HG02759 (cell line): ENCODE results near the gene PIGU.
"Not testable (repeated sequence)": the region's sequence is repeated elsewhere in the genome, so short reads cannot be mapped to it uniquely, and the experiment has no call there.

ENCODE experiments used
- ATAC-seq: cut with Tn5 transposase; IDR thresholded peaks from one replicate; pipeline ENCODE4 v1.9.1; 2021; ENCODE audit warnings: mild to moderate bottlenecking, moderate library complexity; ENCODE audit not compliant: unreplicated experiment

The PIGU gene

DNA sequence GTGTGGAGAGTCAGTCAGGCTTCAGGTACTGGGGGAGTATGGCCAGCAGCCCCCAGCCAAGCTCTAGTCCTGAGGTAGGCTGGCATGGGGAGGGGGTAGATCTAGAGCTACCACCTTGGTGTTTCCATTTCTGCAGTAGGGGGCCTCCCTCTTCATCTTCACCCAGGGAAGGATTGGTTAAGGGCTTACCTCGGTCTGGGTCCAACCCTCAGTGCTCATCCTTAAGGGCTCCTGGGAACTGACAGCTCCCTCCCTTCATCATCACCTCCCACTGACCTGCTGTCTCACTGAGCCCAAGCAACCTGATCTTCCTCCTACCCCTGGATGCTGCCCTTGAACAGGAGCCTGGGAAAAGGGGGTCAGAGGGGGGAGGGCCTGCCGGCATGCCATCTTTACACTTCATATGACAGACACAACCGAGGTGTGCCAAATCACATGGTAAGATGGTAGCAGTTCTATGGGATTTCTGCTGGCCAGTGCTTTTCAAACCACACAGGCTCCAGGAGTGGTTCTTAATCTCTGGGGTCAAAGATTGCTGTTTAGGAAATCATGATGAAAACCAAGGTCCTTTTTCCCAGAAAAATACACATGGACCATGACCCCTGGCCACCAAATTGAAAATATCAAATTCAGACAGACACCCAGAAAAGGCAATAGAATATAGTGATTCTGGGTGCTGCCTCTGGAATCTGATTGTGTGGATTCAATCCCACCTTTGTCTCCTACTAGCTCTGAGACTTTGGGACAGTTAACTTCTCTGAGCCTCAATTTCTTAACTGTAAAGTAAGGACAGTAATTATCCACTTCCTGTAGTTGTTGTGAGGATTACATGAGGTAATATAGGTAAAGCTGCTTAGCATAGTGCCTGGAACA lies 30.3 kb upstream of the PIGU start:
- ATAC-seq = no peak

DNA sequence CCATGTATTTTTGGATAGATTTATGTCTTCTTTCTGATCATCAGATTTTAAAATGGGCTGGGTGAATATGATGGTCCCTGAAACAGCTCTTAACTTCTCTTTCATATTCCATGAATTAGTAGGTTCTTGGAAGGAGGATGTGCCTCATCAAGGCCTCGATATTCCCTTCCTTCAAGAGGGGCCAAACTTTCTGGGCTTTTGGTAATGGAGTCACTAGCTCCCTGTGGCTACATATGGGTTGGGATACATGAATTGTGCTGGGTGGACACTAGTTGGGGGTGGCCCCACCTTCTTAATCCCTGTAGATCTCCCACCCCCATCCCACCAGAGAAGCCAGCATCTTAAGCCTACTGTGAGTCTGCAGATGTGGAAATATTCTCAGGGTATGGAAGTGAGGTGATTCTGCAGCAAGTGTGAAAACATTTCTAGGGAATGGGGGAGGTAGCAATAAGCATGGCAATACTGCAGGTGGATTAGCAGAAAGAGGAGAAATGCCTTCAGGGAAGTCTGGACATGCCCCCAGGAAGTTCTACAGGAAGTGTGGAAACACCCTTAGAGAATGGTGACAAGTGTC lies 29.5 kb upstream of the PIGU start:
- ATAC-seq = no peak

DNA sequence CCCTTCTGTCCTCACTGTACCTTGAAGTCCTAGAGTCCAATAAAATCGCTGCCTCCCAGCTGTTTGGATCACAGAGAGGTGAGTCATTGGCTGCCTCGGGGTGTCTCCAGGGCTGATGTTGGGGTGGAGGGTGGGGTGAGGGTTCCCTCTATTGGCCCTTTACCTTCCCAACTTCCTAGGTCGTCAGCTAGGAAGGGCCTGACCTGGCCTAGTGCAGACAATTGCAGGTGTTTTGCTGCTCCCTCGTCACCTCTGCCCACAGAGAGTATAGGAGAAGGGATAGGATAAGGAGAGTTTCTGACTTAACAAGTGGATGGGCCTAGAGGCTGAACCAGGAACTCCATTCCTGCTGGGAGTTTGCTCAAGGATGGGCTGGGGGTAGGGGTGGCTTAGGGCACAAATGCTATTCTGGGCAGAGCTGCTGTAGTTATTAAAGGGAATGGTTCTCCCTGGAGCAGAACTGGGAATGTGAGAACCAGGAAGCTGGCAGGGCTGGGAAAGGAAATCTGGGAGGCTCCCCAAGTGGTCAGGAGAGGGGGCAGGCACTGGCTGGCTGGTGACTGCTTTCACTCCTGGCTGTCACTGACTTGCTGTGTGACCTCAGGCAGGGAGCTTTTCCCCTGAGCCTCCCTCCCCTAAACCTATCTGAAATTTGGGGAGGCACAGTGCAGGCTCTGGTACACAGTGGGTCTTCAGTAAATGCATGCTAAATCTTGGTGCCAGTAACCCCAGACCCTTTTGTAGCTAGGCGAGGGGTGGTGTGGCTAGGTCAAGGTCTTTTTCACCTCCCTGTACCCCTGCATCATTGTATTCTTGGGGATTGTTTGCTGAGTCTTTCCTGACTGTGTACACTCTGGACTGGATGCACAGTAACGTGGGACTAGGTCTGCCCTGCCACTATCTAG lies 28.8 kb upstream of the PIGU start:
- ATAC-seq = no peak

DNA sequence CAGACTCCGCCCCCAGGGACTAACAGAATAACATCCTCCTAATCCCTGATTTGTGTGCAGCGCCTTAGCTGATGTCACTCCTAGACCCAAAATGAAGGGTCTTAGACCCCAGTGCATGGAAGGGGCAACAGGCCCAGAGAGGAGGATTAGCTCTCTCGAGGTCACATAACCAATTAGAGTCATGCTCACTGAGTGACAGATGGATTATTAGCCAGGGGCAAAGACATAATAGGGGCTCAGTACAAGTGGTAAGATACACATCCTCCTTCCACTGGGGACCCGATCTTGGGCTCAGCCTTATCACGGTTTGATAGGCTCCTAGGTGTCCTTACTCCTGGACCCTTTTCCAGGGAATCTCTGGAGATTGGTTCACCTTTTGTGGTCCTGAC lies 28.1 kb upstream of the PIGU start:
- ATAC-seq = no peak

DNA sequence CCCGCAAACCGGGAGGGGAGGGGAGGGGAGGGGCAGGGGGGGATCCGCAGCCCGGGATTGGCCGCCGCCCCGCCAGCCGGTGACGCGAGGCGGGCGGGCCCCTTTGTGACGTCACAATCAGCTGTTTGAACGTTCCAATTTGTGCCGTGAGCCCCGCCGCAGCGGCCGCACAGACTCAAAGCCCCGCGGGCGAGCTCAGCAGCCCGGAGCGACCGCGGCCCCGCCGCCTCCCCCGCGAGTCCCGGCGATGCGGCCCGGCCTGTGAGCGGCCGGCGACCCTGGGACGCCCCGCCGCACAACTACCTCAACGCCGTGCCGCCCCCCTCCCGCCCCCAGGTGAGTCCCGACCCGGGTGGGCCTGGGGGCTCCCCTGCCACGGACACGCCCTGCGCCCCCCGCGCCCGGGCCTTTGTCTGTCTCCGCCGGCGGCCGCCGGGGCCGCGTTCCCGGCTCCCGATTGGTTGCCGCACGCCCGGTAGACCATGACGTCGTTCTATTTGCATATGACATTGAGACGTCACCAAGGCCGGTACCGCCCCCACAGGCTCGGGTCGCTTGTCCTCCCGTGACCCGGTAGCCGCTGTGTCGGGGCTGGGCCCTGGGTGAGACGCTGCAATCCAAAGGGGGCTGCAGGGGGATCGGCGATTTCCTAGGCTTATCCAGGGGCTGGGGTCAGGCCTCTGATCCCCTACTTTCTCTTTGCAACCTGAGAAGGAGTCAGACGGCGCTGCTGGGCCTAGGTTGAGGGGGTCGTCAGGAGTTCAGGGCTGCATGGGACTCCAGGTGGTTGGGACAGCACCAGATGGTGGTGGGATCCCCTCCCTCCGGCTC lies 27.5 kb upstream of the PIGU start, which contains the start of gene TP53INP2:
TSS of gene TP53INP2 (plus strand) at position 168 of the 831 bp plus-strand sequence. CDS start 4,396 bp downstream, outside the sequence.
- peak; percentile 59 for ATAC-seq

DNA sequence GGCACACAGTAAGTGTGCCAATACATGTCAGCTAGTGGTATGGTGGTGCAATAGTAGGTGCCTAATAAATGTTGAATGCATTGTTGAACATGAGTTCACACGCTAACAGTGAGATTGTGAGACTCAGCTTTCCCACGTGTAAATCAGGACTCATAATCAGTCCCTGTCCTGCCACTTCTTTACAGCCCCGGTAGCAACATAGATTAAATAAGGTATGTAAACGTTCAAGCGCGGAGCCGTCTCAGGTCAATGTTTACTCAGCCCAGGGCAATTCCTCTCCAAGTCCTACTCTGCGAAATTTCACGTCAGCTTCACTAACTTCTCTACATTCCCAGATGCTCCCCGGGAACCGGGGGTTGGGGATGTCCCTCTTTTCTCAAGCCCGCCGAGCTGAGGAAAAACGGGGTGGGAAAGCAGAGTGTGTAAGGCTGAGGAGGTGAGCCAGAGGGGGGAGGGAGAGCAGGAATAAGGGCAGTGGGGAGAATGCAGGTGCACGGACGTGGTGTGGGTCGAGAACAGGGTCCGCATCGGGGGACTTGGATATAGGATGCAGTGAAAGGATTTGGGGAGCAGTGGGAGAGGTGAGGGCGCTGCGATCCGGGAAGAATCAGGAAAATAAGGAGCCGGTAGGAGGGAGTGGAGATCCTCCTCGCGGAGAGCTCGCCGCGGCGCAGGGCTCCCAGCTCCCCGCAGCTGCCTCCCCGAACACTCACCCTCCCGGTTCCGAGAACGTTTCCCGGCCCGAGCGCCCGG lies 26.7 kb upstream of the PIGU start:
- ATAC-seq = no peak

DNA sequence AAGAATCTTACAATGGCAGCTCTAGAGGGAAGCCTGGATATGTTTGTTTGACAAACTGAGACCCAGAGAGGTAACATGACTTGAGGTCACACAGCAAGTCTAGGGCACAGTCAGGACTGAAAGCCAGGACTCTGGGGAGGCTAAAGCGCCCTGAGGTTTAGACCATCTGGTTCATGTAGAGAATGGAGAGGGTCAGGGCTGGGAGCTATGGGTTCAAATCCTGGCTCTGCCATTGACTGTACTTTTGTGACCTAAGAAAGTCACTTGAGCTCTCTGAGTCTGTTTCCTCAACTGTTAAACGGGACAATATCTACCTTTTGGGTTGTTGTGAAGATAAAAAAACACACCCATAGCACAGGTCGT lies 26.1 kb upstream of the PIGU start:
- no peak for ATAC-seq

DNA sequence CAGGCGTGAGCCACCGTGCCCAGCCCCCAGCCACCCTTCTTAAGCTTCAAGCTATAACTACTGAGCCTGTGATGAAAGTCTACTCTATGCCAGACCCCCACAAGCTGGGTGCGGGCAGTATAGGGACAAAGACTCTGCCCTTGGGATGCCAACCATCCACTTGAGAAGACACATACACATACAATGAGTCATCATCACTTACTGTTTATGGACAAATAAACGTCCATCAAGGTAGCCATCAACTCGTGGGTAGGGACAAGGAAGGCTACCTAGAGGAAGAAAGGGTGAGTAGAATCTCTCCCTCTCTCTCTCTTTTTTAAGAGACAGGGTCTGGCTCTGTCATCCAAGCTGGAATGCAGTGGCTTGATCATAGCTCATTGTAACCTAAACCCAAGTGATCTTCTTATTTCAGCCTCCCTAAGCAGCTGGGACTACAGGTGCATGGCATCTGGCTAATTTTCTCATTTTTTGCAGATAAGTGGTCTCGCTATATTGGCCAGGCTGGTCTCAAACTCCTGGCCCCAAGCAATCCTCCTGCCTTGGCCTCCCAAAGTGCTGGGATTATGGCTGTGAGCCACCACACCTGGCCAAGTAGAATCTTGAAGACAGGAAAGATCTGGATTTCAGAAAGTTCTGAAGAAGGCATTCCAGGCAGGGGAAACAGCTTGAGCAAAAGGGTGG lies 24.7 kb upstream of the PIGU start:
- no peak for ATAC-seq

DNA sequence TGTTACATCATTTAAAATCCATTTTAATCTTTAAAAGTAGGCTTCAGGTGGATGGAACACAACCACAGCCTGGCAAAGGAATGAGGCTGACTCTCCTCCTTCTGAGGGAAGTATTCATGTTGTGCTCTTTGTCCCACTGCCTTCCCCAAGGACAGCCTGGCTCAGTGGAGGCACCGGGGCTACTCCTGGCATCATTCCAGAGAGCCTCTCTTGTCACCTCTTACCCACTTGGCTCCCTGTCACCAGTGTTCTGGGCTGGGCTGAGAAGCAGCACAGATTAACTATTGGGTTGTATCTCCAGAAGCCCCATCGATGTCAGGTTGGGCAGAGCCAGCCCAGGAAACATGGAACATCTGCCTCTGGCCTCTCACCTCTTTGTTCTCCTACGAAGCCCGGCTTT lies 16.5 kb upstream of the PIGU start:
- no peak for ATAC-seq

DNA sequence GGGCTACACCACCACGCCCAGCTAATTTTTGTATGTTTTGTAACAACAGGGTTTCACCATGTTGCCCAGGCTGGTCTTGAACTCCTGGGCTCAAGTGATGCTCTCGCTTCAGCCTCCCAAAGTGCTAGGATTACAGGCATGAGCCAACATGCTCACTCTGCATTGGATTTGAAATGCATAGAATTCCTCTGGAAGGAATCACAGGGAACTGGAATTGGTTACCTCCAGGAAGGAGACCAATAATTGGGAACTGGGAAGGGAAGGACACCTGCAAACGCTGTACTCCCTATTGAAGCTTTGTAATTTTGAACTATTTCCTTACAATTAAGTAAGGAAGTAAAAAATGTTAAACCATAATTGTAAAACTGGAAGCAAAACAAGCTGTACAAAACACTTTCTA lies 14.9 kb upstream of the PIGU start:
- ATAC-seq = no peak

DNA sequence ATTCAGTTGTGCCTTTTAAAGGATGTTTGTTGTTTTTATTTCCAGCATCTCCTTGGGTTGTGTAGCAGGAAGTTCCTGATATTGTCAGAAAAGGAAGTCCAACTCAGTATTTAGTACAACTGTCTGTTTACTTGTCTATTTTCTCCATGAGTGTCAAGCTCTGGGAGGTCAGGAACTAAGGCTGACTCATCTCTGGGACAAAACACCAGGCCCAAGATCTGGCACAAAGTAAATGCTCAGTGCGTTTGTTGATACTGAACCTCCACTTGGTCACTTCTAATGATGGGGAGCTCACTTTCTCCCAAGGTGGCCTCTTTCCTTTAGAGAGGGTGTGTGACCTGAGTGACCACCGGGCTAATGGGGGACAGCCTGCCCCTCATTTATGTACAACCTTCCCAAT lies 12.6 kb upstream of the PIGU start:
- ATAC-seq = no peak

DNA sequence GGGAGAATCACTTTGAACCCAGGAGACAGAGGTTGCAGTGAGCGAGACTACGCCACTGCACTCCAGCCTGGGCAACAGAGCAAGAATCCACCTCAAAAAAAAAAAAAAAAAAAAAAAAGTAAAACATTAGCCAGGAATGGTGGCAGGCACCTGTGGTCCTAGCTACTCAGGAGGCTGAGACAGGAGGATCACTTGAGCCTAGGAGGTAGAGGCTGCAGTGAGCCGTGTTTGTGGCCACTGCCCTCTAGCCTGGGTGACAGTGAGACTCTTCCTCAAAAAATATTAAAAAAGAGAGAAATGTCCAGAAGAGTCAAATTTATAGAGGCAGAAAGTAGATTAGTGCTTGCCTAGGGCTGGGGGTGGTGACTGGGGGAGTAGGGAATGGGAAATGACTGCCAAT lies 6.8 kb upstream of the PIGU start:
- ATAC-seq = no peak

DNA sequence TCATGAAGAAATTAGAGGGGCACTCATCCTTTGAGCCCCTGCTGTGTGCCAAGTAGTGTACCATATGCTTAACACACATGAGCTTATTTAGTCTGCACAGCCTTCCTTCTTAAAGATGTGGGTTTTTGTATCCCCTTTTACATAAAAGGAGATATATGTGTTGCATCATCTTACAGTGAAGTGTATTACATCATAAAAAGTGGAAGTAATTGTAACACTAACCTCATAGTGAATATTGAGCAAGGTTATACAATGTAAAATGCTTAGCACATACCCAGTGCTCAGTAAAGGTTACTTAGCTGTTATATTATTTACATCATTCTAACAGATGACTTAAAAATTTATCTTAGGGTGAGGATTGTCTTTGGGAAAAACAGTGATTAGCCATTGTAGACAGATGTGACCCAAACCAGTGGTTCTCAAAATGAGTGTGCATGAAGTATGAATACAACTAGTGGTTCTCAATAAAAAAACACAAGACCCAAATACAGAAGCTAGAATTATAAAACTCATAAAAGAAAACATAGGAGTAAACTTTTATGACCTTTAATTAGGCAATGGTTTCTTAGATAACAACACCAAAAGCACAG lies 3.8 kb upstream of the PIGU start:
- no peak for ATAC-seq

DNA sequence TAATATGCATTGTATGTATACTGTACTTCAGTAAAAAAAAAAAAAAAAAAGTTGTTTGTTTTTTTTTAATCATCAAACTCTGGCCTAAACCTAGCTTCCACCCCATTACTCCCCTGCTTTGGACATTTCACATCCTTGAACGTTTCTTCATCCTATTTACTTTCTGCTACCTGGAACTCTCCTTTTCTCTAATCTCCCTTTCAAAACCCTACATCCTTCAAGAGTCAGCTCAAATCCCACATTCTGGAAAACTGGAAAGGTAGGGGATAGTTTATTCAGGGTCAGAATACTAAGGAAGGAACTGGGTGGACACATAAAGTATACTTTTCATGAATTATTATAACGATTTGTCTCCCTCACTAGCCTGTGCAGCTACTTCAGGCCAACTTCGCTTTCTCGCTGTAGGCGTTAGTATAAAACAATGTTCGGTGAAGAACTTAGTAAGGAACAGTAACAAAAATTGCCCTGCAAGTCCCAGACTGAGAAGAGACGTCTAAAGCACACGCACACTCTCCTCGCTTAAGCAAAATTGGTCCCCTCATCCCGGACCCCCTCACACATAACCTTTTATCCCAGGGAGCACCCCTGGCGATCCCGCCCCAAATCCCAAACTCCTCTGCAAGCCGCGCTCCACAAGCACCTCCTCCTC lies 775 bp downstream of the PIGU start:
- no peak for ATAC-seq

DNA sequence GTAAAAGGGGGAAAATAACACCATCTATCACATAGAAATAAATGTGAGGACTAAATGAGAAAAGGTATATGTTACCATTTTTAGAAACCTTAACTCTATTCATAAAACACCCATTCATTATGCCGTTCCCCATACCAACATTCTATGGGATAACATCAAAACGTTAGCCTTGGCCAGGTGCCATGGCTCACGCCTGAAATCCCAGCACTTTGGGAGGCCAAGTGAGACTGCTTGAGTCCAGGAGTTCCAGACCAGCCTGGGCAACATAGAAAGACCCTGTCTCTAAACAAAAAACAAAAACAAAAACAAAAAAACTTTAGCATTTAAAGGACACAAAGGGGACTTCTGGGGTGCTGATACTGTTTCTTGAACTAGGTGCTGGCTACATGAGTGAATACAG lies 1.3 kb downstream of the PIGU start:
- no peak for ATAC-seq

DNA sequence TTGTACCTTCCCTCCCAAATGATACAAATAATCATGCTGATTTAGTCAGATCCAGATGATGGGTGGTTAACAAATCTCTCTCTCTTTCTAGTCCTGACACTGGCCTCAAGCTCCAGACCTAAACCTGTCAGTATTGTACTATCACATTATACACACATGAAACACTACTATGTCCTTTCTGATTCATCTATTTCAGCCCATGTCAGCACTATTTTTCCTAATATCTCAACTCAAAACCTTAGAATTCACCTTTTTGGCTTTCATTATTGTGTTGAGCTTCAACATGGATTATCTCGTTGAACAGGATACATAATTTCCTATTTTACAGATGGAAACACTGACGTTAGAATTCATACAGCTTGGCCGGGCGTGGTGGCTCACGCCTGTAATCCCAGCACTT lies 3.5 kb downstream of the PIGU start:
- no peak for ATAC-seq

DNA sequence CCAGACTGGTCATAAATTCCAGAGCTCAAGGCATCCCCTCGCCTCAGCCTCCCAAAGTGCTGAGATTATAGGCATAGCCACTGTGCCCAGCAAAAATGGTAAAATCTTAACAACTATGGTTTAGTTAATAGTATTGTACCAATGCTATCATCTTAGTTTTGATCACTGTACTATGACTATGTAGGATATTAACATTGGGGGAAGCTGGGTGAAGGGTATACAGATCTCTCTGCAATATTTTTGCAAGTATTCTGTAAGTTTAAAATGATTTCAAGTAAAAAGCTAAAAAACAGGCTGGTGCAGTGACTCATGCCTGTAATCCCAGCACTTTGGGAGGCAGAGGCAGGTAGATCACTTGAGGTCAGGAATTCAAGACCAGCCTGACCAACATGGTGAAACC lies 7.8 kb downstream of the PIGU start:
- no peak for ATAC-seq

DNA sequence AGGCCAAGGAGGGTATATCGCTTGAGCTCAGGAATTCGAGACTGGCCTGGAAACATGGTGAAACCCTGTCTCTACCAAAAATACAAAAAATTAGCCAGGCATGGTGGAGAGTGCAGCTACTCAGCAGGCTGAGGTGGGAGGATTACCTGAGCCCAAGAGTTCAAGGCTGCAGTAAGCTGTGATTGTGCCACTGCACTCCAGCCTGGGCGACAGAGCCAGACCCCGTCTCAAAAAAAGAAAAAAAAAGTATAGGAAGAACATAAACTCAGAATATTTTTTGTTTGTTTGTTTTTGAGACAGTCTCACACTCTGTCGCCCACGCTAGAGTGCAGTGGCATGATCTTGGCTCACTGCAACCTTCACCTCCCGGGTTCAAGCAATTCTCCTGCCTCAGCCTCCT lies 12.1 kb downstream of the PIGU start:
- ATAC-seq = not testable (repeated sequence)
